OCI-LY7 (cell line): ENCODE data around the gene RDH8. TPM values are rescaled to one million over a fixed set of nuclear protein-coding genes. Genes with fewer than 3 reads are reported as not detected.

Experiments
- Bru-seq: library from RNA; stranded (reverse); fragments of 400-500 nt; gene quantifications from one replicate; lab custom pipeline; 2021; lab: Mats Ljungman, UMichigan
- BruChase-seq, 2 experiments: library from RNA; stranded (reverse); fragments of 400-500 nt; gene quantifications; one replicate each; lab custom pipeline; 2021; lab: Mats Ljungman, UMichigan
- BruUV-seq: library from RNA; stranded (reverse); fragments of 400-500 nt; replicated peaks from 2 replicates; lab custom pipeline; 2021; lab: Mats Ljungman, UMichigan
- CTCF ChIA-PET: fragments of 300-600 bp; sonication (Branson Sonifier 250); formaldehyde crosslinking; loops from one replicate; lab custom pipeline; 2022; ENCODE audit warnings: antibody characterized with exemption; ENCODE audit not compliant: unreplicated experiment; lab: Charles Lee
- POLR2A ChIA-PET: fragments of 300-600 bp; sonication (Branson Sonifier 250); formaldehyde crosslinking; loops from one replicate; lab custom pipeline; 2022; ENCODE audit warnings: antibody characterized with exemption; lab: Charles Lee
- DNase-seq: peaks from one replicate; pipeline ENCODE4 v3.0.0-alpha.2; 2015; ENCODE audit warnings: low spot score
- H2AFZ ChIP-seq: fragments of 200-600 bp; sonication (generic), shearing (Covaris generic); 2 replicates; pipeline ENCODE4 v1.6.1; 2014; ENCODE audit warnings: mild to moderate bottlenecking, antibody characterized with exemption, low read length, moderate library complexity
- H3K27ac ChIP-seq: fragments of 200-600 bp; sonication (generic); 2 replicates; pipeline ENCODE4 v1.5.1; 2014; ENCODE audit warnings: mixed run types, low read depth, mild to moderate bottlenecking, moderate library complexity, low read length, inconsistent platforms; ENCODE audit not compliant: poor library complexity, severe bottlenecking
- H3K36me3 ChIP-seq: fragments of 200-600 bp; sonication (generic); 2 replicates; pipeline ENCODE4 v1.6.1; 2014; ENCODE audit warnings: mild to moderate bottlenecking, antibody characterized with exemption, low read length, moderate library complexity, mixed read lengths; ENCODE audit not compliant: insufficient read depth
- H3K4me1 ChIP-seq: fragments of 200-600 bp; sonication (generic); 2 replicates; pipeline ENCODE4 v1.5.1; 2014; ENCODE audit warnings: mild to moderate bottlenecking, low read length; ENCODE audit not compliant: insufficient read depth, poor library complexity, severe bottlenecking
- H3K4me2 ChIP-seq: fragments of 200-600 bp; sonication (generic); 2 replicates; pipeline ENCODE4 v1.6.1; 2014; ENCODE audit warnings: mild to moderate bottlenecking, low read length
- H3K4me3 ChIP-seq: fragments of 200-600 bp; sonication (generic); 2 replicates; pipeline ENCODE4 v1.5.1; 2014; ENCODE audit warnings: mild to moderate bottlenecking, low read depth, low read length; ENCODE audit not compliant: poor library complexity, severe bottlenecking
- H3K79me2 ChIP-seq: fragments of 200-600 bp; sonication (generic); 2 replicates; pipeline ENCODE4 v1.6.1; 2016; ENCODE audit warnings: low read depth, mild to moderate bottlenecking, low read length, moderate library complexity, mixed read lengths; ENCODE audit not compliant: insufficient read depth
- H3K9me2 ChIP-seq: fragments of 200-600 bp; sonication (generic); 2 replicates; pipeline ENCODE4 v1.6.1; 2016; ENCODE audit warnings: mild to moderate bottlenecking, low read length, mixed read lengths; ENCODE audit not compliant: insufficient read depth
- H3K9me3 ChIP-seq: fragments of 200-600 bp; sonication (generic); 2 replicates; pipeline ENCODE4 v1.6.1; 2014; ENCODE audit warnings: mild to moderate bottlenecking, mixed run types, low read length, mixed read lengths
- H4K20me1 ChIP-seq: fragments of 200-600 bp; sonication (generic); 2 replicates; pipeline ENCODE4 v1.6.1; 2014; ENCODE audit warnings: mild to moderate bottlenecking, antibody characterized with exemption, low read length, moderate library complexity, mixed read lengths; ENCODE audit not compliant: insufficient read depth
- EZH2phosphoT487 ChIP-seq: fragments of 200-600 bp; sonication (generic); IDR thresholded peaks from 2 replicates; pipeline ENCODE4 v1.6.1; 2018; ENCODE audit warnings: low read depth, borderline replicate concordance, mild to moderate bottlenecking, mixed run types, antibody characterized with exemption, low read length, moderate library complexity, mixed read lengths
- intact Hi-C: fragments of 100-400 bp; cut with micrococcal nuclease; formaldehyde crosslinking; loops from one replicate; pipeline ENCODE4 v1.10.0; 2022; ENCODE audit not compliant: unreplicated experiment
- long read RNA-seq: library from polyadenylated mRNA; stranded (forward); transcript quantifications from one replicate; pipeline ENCODE4 v2.0.0, GENCODE V29; 2022
- total RNA-seq, 2 experiments: library from RNA; depleted of rRNA in 1 of 2; stranded (reverse); fragments of >200 nt in 1 of 2; shearing (Covaris generic) in 1 of 2; gene quantifications; 2 replicates each; pipeline ENCODE4 v1.2.3, GENCODE V29; 2014 to 2022
- TF ChIP-seq, protein P1 (sequence below): fragments of 200-600 bp; sonication (generic); conservative IDR thresholded peaks from 2 replicates; pipeline ENCODE4 v1.5.1; 2014; ENCODE audit warnings: mild to moderate bottlenecking, antibody characterized with exemption, low read length, moderate library complexity, mixed read lengths

The RDH8 gene, protein sequence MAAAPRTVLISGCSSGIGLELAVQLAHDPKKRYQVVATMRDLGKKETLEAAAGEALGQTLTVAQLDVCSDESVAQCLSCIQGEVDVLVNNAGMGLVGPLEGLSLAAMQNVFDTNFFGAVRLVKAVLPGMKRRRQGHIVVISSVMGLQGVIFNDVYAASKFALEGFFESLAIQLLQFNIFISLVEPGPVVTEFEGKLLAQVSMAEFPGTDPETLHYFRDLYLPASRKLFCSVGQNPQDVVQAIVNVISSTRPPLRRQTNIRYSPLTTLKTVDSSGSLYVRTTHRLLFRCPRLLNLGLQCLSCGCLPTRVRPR
- not detected in 2 replicates for total RNA-seq (2014; rRNA removed; shearing (Covaris generic))
- not detected in 2 replicates for total RNA-seq (2022)
- not detected for Bru-seq, nascent RNA
- BruChase-seq, experiment 1, labeled RNA remaining after a 6-hour chase, result not detected
- BruChase-seq, experiment 2, labeled RNA remaining after a 2-hour chase, result not detected
- long read RNA-seq, result 0 reads

DNA sequence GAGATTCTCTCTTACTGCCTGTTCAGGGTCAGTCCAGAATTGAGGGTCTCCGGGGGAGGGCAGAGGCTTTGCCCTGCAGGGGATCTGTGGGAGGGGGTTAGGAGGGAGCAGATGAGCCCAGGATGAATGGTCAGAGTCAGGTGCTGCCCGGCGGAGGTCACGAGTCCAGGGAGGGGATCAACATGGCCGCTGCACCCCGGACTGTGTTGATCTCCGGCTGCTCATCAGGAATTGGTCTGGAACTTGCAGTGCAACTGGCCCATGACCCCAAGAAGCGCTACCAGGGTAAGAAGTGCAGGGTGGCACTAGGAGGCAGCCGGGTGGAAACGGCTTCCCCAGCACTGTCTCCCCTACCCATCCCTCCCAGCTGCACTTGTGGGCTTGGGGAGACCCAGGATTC lies at the start of gene RDH8:
TSS of gene RDH8 (plus strand) at position 168 of the 400 bp plus-strand sequence. CDS start at position 183, 15 bp downstream.
- DNase-seq, result no peak
- H3K27ac ChIP-seq, result no peak within 1 kb of the TSS
- H3K4me1 ChIP-seq, result no peaks in the 10 kb centered on the region
- no peak within 1 kb of the TSS for H2AFZ ChIP-seq
- ChIA-PET POLR2A (interaction anchor here (0.7 kb wide), 1 partner anchor 227 kb away, joined by 3 read pairs; no protein-coding TSS in a partner anchor), CTCF (no interaction called here)
- no peaks in the 10 kb centered on the region for H3K9me2 ChIP-seq
- H4K20me1 ChIP-seq, result no peaks in the 10 kb centered on the region
- no TSS peak for BruUV-seq
- TF ChIP-seq, protein P1, sequence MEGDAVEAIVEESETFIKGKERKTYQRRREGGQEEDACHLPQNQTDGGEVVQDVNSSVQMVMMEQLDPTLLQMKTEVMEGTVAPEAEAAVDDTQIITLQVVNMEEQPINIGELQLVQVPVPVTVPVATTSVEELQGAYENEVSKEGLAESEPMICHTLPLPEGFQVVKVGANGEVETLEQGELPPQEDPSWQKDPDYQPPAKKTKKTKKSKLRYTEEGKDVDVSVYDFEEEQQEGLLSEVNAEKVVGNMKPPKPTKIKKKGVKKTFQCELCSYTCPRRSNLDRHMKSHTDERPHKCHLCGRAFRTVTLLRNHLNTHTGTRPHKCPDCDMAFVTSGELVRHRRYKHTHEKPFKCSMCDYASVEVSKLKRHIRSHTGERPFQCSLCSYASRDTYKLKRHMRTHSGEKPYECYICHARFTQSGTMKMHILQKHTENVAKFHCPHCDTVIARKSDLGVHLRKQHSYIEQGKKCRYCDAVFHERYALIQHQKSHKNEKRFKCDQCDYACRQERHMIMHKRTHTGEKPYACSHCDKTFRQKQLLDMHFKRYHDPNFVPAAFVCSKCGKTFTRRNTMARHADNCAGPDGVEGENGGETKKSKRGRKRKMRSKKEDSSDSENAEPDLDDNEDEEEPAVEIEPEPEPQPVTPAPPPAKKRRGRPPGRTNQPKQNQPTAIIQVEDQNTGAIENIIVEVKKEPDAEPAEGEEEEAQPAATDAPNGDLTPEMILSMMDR, result no peak
- no peak for TF ChIP-seq EZH2phosphoT487
- H3K9me3 ChIP-seq, result no peaks in the 10 kb centered on the region
- H3K36me3 ChIP-seq, result no peaks in the 10 kb centered on the region
- H3K4me3 ChIP-seq, result no peak within 1 kb of the TSS
- H3K79me2 ChIP-seq, result no peaks in the 10 kb centered on the region
- H3K4me2 ChIP-seq, result no peak within 1 kb of the TSS
- intact Hi-C loops, result no loop called here

- Histone ChIP-seq H2AFZ (no peak overlapping the region), H3K4me1 (no peaks in the 10 kb centered on the region), H3K27ac (no peak overlapping the region), H3K4me3 (no peak overlapping the region), H4K20me1 (no peaks in the 10 kb centered on the region), H3K4me2 (no peak overlapping the region), H3K9me3 (no peaks in the 10 kb centered on the region), H3K79me2 (no peaks in the 10 kb centered on the region), H3K36me3 (no peaks in the 10 kb centered on the region), H3K9me2 (no peaks in the 10 kb centered on the region)
- DNase-seq, result no peak
- intact Hi-C loops, result no loop called here
- ChIA-PET POLR2A (no interaction called here), CTCF (no interaction called here)
- TF ChIP-seq, protein P1, result no peak
- TF ChIP-seq EZH2phosphoT487, result no peak
- no TSS peak for BruUV-seq
These were observed 47.3 kb upstream of the RDH8 start for GRCh38 chr19:9966024-9966423.

DNA sequence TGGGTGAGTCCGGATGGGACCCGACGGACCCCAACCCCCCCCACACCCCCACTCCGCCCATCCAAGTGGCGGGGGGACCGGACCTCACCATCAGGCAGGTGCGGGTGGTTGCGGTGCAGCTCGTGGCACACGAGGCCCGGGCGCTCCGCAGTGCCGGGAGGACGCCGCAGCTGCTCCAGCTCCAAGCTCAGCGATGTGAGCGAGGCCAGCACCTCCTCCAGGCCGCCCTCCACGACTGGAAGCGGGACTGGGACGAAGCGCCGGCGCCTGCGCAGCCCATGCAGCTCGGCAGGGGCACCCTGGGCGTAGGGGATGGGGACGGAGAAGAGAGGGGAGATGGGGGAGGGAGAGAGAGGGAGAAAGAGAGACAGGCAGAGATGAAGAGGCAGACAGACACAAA lies 46.8 kb upstream of the RDH8 start:
- Histone ChIP-seq H3K27ac (no peak overlapping the region), H3K9me2 (no peaks in the 10 kb centered on the region), H3K79me2 (no peaks in the 10 kb centered on the region), H3K36me3 (no peaks in the 10 kb centered on the region), H4K20me1 (no peaks in the 10 kb centered on the region), H3K4me2 (no peak overlapping the region), H3K4me3 (no peak overlapping the region), H2AFZ (no peak overlapping the region), H3K4me1 (no peaks in the 10 kb centered on the region), H3K9me3 (no peaks in the 10 kb centered on the region)
- CTCF ChIA-PET, result no interaction called here
- no TSS peak for BruUV-seq
- POLR2A ChIA-PET, result no interaction called here
- DNase-seq, result no peak
- TF ChIP-seq EZH2phosphoT487, result no peak
- intact Hi-C loops, result no loop called here
